NCI-H2196 (cell line): ENCODE measurements around the gene PSRC1.
A peak's percentile ranks its signal among the peaks of the same experiment; 100 is the strongest.
"Not testable (repeated sequence)": the region's sequence is repeated elsewhere in the genome, so short reads cannot be mapped to it uniquely, and the experiment has no call there.

Experiments used
- DNase-seq: peaks from one replicate; lab custom pipeline; 2025; ENCODE audit not compliant: unreplicated experiment; lab: John Stamatoyannopoulos, UW

Gene PSRC1

GRCh38 chr1:109296782-109297181, 13.8 kb upstream of the PSRC1 start:
- DNase-seq: no peak

DNA sequence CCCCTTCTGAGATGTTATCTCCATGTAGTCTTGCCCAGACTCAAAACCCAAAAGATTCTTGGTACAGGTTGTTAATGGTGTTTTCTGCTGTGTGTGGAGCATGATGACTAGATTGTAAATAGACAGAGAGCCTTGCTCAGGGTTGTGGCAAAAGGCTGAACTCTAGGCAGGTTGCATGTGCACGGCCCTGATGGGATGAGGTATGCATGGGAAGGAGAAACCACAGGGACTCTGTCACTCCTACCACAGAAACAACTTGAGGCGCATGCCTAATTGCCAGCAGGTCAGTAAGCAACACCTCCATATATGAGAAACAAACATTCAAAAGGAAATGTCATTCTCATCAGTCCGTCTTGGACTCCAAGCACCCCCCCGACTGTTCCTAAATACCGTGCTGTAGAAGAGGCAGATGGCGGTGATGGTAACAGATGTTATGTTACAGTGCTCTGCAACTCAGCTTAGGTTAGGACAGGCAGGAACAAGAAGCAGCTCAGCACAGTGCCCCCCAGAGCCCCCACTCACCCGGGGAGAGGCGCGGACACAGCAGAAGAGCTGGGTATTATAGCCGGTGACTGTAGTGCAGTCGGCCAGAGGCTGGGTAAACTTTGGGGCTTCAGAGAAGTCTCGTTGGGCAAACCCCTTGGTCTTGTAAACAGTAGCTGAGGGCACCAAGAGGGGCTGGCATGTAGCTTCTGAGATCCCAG, 12.9 kb upstream of the PSRC1 start:
- DNase-seq: no peak

GRCh38 chr1:109294481-109294880, 11.5 kb upstream of the PSRC1 start:
- no peak for DNase-seq

GRCh38 chr1:109293026-109293425, 10.1 kb upstream of the PSRC1 start:
- no peak for DNase-seq

- DNase-seq: no peak
Observed at GRCh38 chr1:109292364-109292763, 9.4 kb upstream of the PSRC1 start.

GRCh38 chr1:109290998-109291397, 8.1 kb upstream of the PSRC1 start:
- DNase-seq: no peak

DNA sequence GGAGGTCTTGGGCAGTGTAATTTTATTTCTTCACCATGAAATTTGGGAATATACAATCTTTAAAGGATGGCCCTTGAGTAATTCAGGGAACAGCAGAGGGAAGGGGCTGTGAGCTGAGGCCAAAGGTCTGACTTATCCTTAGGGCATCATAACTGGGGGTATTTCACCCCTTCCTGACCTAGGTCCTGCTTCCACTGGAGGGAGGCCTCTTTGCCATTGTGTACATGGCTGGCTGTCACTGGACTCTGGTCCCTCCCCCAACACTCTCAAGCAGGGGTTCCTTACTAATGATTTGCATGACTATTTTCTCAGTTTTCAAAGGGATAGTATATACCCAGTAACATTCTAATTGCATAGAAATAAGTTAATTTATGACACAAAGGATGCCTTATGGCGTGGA, 7.2 kb upstream of the PSRC1 start:
- no peak for DNase-seq

DNA sequence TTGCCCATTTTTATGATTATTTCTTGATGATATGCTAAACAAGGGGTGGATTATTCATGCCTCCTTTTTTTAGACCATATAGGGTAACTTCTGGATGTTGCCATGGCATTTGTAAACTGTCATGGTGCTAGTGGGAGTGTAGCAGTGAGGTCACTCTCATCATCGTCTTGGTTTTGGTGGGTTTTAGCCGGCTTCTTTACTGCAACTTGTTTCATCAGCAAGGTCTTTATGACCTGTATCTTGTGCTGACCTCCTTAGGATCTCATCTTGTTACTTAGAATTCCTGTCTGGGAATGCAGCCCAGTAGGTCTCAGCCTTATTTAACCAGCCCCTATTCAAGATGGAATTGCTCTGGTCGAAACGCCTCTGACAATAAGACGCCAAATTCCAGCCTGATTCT, 3.8 kb upstream of the PSRC1 start:
- not testable (repeated sequence) for DNase-seq

- no peak for DNase-seq
Observed at GRCh38 chr1:109283748-109284600, 1.0 kb upstream of the PSRC1 start.

GRCh38 chr1:109282497-109282951, 421 bp downstream of the PSRC1 start:
- no peak for DNase-seq

DNA sequence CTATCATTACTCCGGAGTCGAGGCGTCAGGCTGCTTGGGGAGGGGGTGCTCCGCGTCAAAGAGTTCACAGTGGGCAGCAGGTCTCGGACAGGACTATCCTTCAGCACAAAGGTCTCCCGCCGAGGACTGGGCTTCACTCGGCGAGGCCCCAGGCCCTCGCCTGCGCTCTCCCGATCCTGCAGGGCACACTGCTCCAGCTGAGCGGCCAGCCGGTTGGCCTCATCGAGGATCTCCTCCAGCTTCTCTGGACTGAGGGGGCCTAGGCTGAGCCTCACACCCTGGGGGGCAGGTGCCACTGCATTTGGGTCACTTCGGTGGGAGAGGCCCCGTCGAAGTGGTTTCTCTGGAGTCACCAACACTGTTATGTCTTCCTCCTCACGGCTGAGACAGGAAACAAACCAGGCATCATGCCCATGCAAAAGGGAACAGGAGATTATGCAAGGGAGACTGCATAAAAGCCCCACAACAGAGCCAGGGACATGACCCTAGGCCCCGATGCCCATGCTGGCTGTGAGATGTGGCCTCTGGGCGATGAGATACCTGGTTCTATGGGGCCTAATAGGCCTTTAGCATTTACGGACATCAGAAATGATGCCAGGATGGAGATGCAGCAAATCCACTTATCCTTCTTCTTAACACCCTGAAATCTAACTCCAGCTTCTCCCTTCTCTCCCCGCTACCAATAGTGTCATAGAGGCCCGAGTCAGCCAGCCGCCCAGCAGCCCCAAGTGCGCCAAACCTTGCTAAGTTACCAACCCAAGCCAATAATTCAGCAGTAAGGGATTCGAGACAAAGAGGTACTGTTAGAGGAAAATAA, 1.1 kb downstream of the PSRC1 start:
- no peak for DNase-seq

GRCh38 chr1:109280862-109281261, 2.1 kb downstream of the PSRC1 start:
- DNase-seq: no peak

GRCh38 chr1:109279615-109280278, 3.2 kb downstream of the PSRC1 start:
- DNase-seq: no peak

DNA sequence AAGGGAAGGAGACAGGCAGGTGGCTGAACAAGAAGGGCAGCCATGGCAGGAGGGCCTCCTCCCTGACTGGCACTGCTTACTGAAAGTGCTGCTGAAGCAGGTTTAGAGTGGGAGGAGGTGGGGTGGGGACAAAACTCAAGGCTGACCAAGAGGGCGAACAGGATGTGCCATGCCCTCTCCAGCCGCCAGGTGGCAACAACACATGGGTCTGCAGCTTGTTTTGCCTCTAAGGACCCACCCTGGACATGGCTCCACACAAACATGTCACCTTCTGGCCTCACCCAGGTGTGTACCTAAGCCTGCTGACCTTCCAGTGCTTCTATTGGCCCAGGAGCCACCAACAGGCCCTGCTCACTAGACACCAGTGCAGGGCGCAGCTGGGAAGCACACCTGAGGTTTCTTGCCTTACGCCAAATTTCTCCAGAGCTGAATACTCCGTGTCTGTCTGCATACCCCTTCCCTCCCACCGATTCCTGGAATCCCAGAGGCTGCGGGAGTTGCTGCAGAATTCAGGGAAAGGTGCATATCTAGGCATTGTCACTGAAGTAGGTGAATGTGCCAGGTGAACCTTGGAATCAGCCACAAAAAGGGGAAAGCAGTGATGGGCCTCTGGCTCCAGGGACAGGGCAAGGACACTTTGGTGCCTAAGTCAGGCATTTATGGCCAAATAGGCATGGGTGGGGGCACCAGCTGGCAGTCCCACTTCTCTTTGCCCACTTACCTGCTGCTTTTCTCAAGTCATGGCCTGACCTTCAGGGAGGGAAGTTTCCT, 5.3 kb downstream of the PSRC1 start:
- DNase-seq: peak; percentile 83

- DNase-seq: no peak
Observed at GRCh38 chr1:109275706-109276345, 7.1 kb downstream of the PSRC1 start.

- DNase-seq: peak; percentile 60
Observed at GRCh38 chr1:109274533-109275476, 8.1 kb downstream of the PSRC1 start.

DNA sequence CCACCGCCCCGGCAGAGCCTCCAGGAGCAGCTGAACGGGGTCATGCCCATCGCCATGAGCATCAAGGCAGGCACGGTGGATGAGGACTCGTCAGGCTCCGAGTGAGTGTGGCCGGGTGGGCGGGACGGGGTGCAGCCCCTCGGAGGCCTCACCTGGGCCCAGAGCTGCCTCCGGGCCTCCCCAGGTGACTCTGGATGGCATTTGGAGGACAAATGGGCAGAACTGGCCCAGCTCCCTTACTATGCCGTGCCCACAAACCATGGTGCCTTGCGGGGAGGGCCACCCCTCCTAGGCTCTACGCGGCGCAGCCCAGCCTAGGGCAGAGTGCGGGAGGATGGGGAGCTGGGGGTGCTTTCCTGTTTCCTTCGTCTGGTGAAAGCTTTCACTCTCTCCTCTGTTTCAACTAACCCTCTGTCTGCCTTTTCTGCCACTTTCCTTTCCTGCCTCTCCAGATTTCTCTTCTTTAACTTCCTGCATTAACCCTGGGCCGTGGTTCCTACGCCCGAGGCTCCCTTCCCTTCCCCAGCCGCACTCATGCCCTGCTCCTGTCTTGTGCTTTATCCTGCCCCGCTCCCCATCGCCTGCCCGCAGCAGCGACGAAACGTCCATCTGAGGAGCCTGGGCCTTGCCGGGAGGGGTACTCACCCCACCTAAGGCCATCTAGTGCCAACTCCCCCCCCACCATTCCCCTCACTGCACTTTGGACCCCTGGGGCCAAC, 9.2 kb downstream of the PSRC1 start:
- no peak for DNase-seq
